K562 (cell line): Measurements from ENCODE around the gene S100P. TPM values are rescaled to one million over a fixed set of nuclear protein-coding genes. Genes with fewer than 3 reads are reported as not detected.
A peak's percentile ranks its signal among the peaks of the same experiment; 100 is the strongest.

Experiments used
- ATF2 ChIP-seq: sonication (generic); formaldehyde crosslinking; IDR thresholded peaks from 2 replicates; pipeline ENCODE4 v1.8.1; 2022; ENCODE audit warnings: missing genetic modification reagents
- CAMTA2 ChIP-seq: fragments of 250-450 bp; sonication (Bioruptor Pico); conservative IDR thresholded peaks from 2 replicates; pipeline ENCODE4 v1.5.1; 2022
- ELF2 ChIP-seq: fragments of 250-450 bp; sonication (Bioruptor Pico); IDR thresholded peaks from 2 replicates; pipeline ENCODE4 v1.5.0; 2021; ENCODE audit warnings: mild to moderate bottlenecking
- FOXJ3 ChIP-seq: sonication (generic); formaldehyde crosslinking; IDR thresholded peaks from 2 replicates; pipeline ENCODE4 v1.4.0; 2020; ENCODE audit warnings: mild to moderate bottlenecking, missing genetic modification reagents
- FOXM1 ChIP-seq, 2 experiments: fragments of 450-650 bp in 1 of 2; sonication (generic) in 1 of 2; formaldehyde crosslinking in 1 of 2; IDR thresholded peaks; 2 replicates each; pipeline versions ENCODE4 v1.6.1 to v1.9.0; 2017 to 2022; ENCODE audit warnings: low read depth in 2 of 2, mild to moderate bottlenecking in 2 of 2, missing genetic modification reagents in 1 of 2, moderate library complexity in 1 of 2
- KDM5B ChIP-seq: fragments of 200-600 bp; sonication (generic); IDR thresholded peaks from 2 replicates; pipeline ENCODE4 v1.6.1; 2012; ENCODE audit warnings: low read depth, mild to moderate bottlenecking, moderate library complexity, low read length, control low read depth, inconsistent platforms; ENCODE audit not compliant: insufficient replicate concordance
- MAFG ChIP-seq: fragments of 450-650 bp; conservative IDR thresholded peaks from 2 replicates; pipeline ENCODE4 v1.6.1; 2016; ENCODE audit warnings: missing genetic modification characterization, missing compliant biosample characterization
- NFRKB ChIP-seq: fragments of 450-650 bp; IDR thresholded peaks from 2 replicates; pipeline ENCODE4 v1.6.1; 2016; ENCODE audit warnings: low read depth
- RUNX1 ChIP-seq: sonication (generic); IDR thresholded peaks from 2 replicates; pipeline ENCODE4 v1.6.1; 2016; ENCODE audit warnings: antibody characterized with exemption, low read depth
- SNRNP70 ChIP-seq: fragments of 200-400 bp; formaldehyde crosslinking; optimal IDR thresholded peaks from 2 replicates; pipeline ENCODE3; 2017; ENCODE audit warnings: low read depth, low read length
- SRSF7 ChIP-seq: fragments of 200-400 bp; formaldehyde crosslinking; optimal IDR thresholded peaks from 2 replicates; pipeline ENCODE3; 2017; ENCODE audit warnings: mild to moderate bottlenecking, low read depth, low read length
- TAL1 ChIP-seq: fragments of 450-650 bp; IDR thresholded peaks from 2 replicates; pipeline ENCODE4 v1.6.1; 2016; ENCODE audit warnings: mild to moderate bottlenecking
- TGIF2 ChIP-seq: sonication (generic); formaldehyde crosslinking; IDR thresholded peaks from 2 replicates; pipeline ENCODE4 v1.8.1; 2022; ENCODE audit warnings: mild to moderate bottlenecking, missing genetic modification reagents, moderate library complexity
- ZNF551 ChIP-seq: fragments of 250-450 bp; sonication (Bioruptor Pico); IDR thresholded peaks from 2 replicates; pipeline ENCODE4 v1.5.0; 2021; ENCODE audit warnings: mild to moderate bottlenecking, moderate library complexity
- ZNF583 ChIP-seq: fragments of 250-450 bp; sonication (Bioruptor Pico); IDR thresholded peaks from 2 replicates; pipeline ENCODE4 v1.4.0; 2020
- ZNF76 ChIP-seq: fragments of 250-450 bp; sonication (Bioruptor Pico); IDR thresholded peaks from 2 replicates; pipeline ENCODE4 v1.4.0; 2020; ENCODE audit warnings: mild to moderate bottlenecking, moderate library complexity, borderline replicate concordance
- ZNF766 ChIP-seq: fragments of 200-800 bp; sonication (Bioruptor generic); conservative IDR thresholded peaks from 2 replicates; pipeline ENCODE4 v1.6.1; 2016; ENCODE audit warnings: missing genetic modification characterization, missing compliant biosample characterization
- polyA plus RNA-seq, 8 experiments: library from polyadenylated mRNA; depleted of rRNA in 4 of 8; stranded (reverse) in 5 of 8; unstranded in 3 of 8; fragments of >200 nt; fragmentation: Nextera tagmentation in 2 of 8; fragmentation: Illumina TruSeq in 1 of 8; extraction: Ambion mirVana in 2 of 8; extraction: Trizol in 1 of 8; gene quantifications; 2 replicates each; pipeline versions ENCODE4 v1.2.1 to v1.2.3, GENCODE V29; 2011 to 2014; ENCODE audit warnings: inconsistent platforms in 1 of 8, missing spikeins in 1 of 8
- total RNA-seq, 7 experiments: library from RNA; depleted of rRNA in 6 of 7; stranded (reverse); fragments of >200 nt in 6 of 7; fragmentation: Illumina TruSeq in 2 of 7; extraction: Trizol in 2 of 7; gene quantifications; 2 replicates each; pipeline versions ENCODE4 v1.2.1 to v1.2.3, GENCODE V29; 2011 to 2021; ENCODE audit warnings: low replicate concordance in 1 of 7
- TF ChIP-seq, protein P1 (sequence below): fragments of 250-450 bp; sonication (Bioruptor Pico); IDR thresholded peaks from 2 replicates; pipeline ENCODE4 v1.8.0; 2022; ENCODE audit warnings: inconsistent platforms, mild to moderate bottlenecking, moderate library complexity, borderline replicate concordance
- TF ChIP-seq, protein P2 (sequence below), 2 experiments: fragments of 150-350 bp in 1 of 2; IDR thresholded peaks; 2 replicates each; pipeline ENCODE4 v1.6.1; 2012 to 2016; ENCODE audit warnings: low read depth in 2 of 2, low read length in 2 of 2, mild to moderate bottlenecking in 1 of 2, moderate library complexity in 1 of 2
- TF ChIP-seq, protein P3 (sequence below): conservative IDR thresholded peaks from 2 replicates; pipeline ENCODE4 v1.6.1; 2011; ENCODE audit warnings: low read depth, mild to moderate bottlenecking, low read length; ENCODE audit not compliant: control insufficient read depth

The S100P gene
- total and polyA plus RNA-seq, 9 of the 15 experiments (the other 6 are each of a cell fraction or from before 2014, with no cell fraction given), result 4.1 to 23.8 (median 7.5) TPM

DNA sequence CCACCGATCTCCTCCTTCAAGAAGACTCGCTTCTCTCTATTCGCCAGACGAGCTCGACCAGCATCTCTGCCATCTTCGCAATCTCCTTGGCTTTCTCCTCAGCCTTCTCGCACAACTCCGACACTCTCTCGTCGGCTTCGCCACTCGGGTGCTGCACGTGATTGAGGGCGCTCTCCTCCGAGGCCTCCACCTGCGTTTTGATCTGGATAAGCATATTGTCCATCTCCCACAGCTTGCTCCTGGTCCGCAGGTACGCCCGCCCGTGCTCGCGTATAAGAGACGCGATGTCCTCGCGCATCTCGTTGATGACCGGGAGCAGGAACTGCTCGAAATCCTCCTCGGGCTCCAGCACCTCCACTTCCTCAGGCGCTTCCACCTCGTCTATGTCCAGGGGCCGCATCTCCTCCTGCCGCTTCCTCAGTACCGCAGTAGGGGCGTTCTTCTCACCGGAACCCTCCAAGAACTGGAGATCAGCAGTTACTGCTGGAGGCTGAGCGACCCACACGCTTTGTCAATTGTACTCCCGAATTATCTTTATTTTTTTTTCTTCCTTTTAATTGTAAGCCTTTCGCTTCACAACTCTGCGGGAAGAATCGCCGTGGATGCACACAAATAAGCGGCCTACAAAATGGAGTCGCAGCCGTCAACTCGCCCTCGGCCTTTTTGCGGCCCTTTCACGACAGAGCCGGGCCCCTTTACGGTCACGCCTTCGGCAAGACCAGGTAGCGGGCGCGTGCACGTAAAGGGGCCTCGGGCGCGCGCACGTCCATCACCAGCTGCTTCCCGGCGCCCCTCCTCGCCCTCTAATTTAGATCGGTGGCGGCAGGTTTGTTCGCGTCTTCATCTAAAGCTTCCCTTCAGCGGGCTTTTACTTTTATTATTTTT lies 15.8 kb downstream of the S100P start, which contains the start of gene MRFAP1L1 (continued):
- peak; percentile 80 for TF ChIP-seq ZNF766 (CRISPR knock-in tag)
- TF ChIP-seq MAFG (tag), result no peak
- TF ChIP-seq TGIF2 (CRISPR knock-in tag), result no peak
- TF ChIP-seq ZNF551 (CRISPR knock-in tag), result no peak
- TF ChIP-seq FOXM1 (IDR thresholded peaks at IDR 0.05; ENCODE audit: low read depth), result 0 out of 2 replicates have a peak, but pooled peaks have one; percentile 4
- TF ChIP-seq FOXM1 (CRISPR knock-in tag; IDR thresholded peaks at IDR 0.05; ENCODE audit: low read depth), result no peak
- no peak for TF ChIP-seq SNRNP70
- TF ChIP-seq, protein P1, sequence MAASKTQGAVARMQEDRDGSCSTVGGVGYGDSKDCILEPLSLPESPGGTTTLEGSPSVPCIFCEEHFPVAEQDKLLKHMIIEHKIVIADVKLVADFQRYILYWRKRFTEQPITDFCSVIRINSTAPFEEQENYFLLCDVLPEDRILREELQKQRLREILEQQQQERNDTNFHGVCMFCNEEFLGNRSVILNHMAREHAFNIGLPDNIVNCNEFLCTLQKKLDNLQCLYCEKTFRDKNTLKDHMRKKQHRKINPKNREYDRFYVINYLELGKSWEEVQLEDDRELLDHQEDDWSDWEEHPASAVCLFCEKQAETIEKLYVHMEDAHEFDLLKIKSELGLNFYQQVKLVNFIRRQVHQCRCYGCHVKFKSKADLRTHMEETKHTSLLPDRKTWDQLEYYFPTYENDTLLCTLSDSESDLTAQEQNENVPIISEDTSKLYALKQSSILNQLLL, result no peak
- TF ChIP-seq ATF2 (CRISPR knock-in tag), result no peak
- TF ChIP-seq TAL1, result no peak
- no peak for TF ChIP-seq RUNX1
- TF ChIP-seq ZNF76 (CRISPR knock-in tag), result no peak
- TF ChIP-seq SRSF7, result no peak
- TF ChIP-seq, protein P2, sequence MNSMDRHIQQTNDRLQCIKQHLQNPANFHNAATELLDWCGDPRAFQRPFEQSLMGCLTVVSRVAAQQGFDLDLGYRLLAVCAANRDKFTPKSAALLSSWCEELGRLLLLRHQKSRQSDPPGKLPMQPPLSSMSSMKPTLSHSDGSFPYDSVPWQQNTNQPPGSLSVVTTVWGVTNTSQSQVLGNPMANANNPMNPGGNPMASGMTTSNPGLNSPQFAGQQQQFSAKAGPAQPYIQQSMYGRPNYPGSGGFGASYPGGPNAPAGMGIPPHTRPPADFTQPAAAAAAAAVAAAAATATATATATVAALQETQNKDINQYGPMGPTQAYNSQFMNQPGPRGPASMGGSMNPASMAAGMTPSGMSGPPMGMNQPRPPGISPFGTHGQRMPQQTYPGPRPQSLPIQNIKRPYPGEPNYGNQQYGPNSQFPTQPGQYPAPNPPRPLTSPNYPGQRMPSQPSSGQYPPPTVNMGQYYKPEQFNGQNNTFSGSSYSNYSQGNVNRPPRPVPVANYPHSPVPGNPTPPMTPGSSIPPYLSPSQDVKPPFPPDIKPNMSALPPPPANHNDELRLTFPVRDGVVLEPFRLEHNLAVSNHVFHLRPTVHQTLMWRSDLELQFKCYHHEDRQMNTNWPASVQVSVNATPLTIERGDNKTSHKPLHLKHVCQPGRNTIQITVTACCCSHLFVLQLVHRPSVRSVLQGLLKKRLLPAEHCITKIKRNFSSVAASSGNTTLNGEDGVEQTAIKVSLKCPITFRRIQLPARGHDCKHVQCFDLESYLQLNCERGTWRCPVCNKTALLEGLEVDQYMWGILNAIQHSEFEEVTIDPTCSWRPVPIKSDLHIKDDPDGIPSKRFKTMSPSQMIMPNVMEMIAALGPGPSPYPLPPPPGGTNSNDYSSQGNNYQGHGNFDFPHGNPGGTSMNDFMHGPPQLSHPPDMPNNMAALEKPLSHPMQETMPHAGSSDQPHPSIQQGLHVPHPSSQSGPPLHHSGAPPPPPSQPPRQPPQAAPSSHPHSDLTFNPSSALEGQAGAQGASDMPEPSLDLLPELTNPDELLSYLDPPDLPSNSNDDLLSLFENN (IDR thresholded peaks at IDR 0.05; ENCODE audit: low read depth in 2 of 2, low read length in 2 of 2), result no peak
- TF ChIP-seq ELF2 (CRISPR knock-in tag), result no peak
- TF ChIP-seq CAMTA2 (CRISPR knock-in tag), result no peak
- peak; percentile 70; the same call in 1 of the 2 replicates for TF ChIP-seq ZNF583 (CRISPR knock-in tag)
- TF ChIP-seq NFRKB, result no peak
- TF ChIP-seq KDM5B, result peak; percentile 60
- TF ChIP-seq FOXJ3 (CRISPR knock-in tag), result no peak
- TF ChIP-seq, protein P3, sequence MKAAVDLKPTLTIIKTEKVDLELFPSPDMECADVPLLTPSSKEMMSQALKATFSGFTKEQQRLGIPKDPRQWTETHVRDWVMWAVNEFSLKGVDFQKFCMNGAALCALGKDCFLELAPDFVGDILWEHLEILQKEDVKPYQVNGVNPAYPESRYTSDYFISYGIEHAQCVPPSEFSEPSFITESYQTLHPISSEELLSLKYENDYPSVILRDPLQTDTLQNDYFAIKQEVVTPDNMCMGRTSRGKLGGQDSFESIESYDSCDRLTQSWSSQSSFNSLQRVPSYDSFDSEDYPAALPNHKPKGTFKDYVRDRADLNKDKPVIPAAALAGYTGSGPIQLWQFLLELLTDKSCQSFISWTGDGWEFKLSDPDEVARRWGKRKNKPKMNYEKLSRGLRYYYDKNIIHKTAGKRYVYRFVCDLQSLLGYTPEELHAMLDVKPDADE, result no peak
